Measurements from ENCODE around the gene BCKDK.
A peak's percentile ranks its signal among the peaks of the same experiment; 100 is the strongest.
"Not testable (repeated sequence)": the region's sequence is repeated elsewhere in the genome, so short reads cannot be mapped to it uniquely, and the experiment has no call there.

BCKDK gene

DNA sequence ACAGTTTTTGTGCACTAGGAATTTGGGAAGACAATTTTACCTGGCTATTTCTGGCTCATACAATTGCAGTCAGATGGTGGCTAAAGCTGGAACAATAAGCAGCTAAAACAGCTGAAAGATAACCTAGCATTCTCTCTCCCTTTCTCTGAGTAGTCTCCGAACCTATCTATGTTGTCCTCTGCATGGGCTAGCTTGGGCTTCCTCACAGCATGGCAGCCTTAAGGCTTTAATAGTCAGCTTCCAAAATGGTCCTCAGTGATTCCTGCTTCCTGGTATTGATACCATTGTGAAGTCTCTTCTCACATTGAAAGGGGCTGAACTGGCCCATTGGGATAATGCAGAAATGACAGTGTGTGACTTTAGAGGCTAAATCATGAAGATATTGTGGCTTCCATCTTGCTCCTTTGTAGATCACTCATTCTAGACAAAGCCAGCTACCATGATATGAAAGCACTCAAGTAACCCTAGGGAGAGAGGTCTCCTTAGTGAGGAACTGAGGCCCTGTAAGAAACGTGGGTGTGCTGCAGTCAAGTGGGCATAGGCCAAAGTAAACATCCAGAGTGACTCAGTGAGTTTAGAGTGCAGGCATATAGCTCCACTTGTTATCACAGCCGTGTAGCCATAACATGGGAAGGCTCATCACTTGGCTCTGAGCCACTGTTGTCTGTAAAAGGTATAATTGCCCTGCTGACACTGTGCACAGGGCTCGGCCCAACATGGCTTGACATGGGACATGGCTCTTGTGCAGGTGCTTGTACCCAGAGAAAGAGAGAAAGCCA lies 8.1 kb upstream of the BCKDK start:
- H3K4me3 ChIP-seq (ENCODE audit: low read depth, low read length): no peak overlapping the region
- H2AFZ ChIP-seq (ENCODE audit: low read length, unreplicated experiment): peak overlapping the region; percentile 63
- H3K4me1 ChIP-seq (ENCODE audit: control insufficient read depth, insufficient read depth, low read length, unreplicated experiment): peaks cover 7% of the 10 kb centered on the region
- no peaks in the 10 kb centered on the region for H3K79me2 ChIP-seq (ENCODE audit: control insufficient read depth, insufficient read depth, low read length, unreplicated experiment)
- peak overlapping the region; percentile 60 for H3K27ac ChIP-seq (ENCODE audit: low read depth, low read length)
- H3K36me3 ChIP-seq (ENCODE audit: insufficient read depth, low read length): no peaks in the 10 kb centered on the region
- no peaks in the 10 kb centered on the region for H3K27me3 ChIP-seq (ENCODE audit: insufficient read depth, low read length)

DNA sequence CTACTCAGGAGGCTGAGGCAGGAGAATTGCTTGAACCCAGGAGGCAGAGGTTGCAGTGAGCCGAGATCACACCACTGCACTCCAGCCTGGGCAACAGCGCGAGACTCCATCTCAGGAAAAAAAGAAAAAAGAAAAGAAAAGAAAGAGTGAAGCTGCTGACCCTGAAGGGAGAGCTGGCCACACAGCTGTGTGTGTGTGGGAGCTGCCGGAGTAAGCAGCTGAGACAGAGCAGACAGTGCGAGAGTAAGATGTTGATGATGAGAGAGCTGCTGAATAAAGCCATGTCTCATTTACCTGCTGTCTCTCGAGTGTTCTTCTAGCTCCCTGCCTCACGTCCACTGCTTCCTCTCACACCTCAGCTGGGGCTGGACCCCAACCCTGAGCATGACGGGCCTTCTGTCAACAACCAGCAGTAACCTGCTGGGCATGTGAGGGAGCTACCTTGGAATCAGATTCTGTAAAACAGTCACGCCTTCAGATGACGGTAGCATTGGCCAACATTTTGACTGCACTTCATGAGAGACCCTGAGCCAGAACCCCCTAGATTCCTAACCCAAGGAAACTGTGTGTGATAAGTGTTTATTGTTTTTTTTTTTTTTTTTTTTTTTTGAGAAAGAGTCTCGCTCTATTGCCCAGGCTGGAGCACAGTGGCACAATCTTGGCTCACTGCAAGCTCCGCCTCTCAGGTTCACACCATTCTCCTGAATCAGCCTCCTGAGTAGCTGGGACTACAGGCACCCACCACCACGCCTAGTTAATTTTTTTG lies 7.1 kb upstream of the BCKDK start:
- not testable (repeated sequence) for H3K36me3 ChIP-seq (ENCODE audit: insufficient read depth, low read length); H3K27ac ChIP-seq (ENCODE audit: low read depth, low read length); H3K79me2 ChIP-seq (ENCODE audit: control insufficient read depth, insufficient read depth, low read length, unreplicated experiment); H3K27me3 ChIP-seq (ENCODE audit: insufficient read depth, low read length); H2AFZ ChIP-seq (ENCODE audit: low read length, unreplicated experiment); H3K4me3 ChIP-seq (ENCODE audit: low read depth, low read length)
- peaks cover 10% of the 10 kb centered on the region for H3K4me1 ChIP-seq (ENCODE audit: control insufficient read depth, insufficient read depth, low read length, unreplicated experiment)

DNA sequence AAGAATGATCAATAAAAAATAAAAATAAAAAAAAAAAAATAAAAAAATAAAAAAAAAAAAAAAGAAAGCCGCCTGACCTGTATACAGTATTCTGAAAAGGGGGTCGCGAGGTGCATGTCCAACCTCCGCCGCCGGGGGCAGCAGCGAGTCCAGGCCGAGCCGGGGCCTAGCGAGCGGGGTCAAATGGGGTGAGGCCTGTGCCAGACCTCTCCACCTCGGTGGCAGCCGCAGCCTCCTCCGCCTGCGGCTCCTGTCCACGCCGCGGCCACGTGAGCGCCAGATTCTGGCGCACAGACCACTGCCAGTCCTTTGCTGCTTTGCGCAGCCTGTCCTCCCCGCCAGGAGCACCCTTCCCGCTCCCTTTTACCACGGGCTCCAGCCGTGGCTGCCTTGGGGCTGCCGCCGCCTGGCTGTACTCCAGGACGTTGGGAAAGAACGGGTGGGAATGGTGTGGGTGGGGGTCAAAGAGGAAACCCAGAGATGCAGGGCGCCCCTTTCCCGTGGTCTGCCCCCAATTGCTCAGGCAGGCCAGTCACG lies 2.4 kb upstream of the BCKDK start:
- H3K27ac ChIP-seq (ENCODE audit: low read depth, low read length): peak overlapping the region; percentile 24; the same call in 1 of the 2 replicates
- peaks cover 8% of the 10 kb centered on the region; the same call in 1 of the 2 replicates for H3K36me3 ChIP-seq (ENCODE audit: insufficient read depth, low read length)
- peak overlapping the region; percentile 79 for H2AFZ ChIP-seq (ENCODE audit: low read length, unreplicated experiment)
- no peaks in the 10 kb centered on the region for H3K27me3 ChIP-seq (ENCODE audit: insufficient read depth, low read length)
- 0 out of 2 replicates have a peak overlapping the region, but pooled peaks have one; percentile 5 for H3K4me3 ChIP-seq (ENCODE audit: low read depth, low read length)
- peaks cover 16% of the 10 kb centered on the region for H3K79me2 ChIP-seq (ENCODE audit: control insufficient read depth, insufficient read depth, low read length, unreplicated experiment)
- peaks cover 9% of the 10 kb centered on the region for H3K4me1 ChIP-seq (ENCODE audit: control insufficient read depth, insufficient read depth, low read length, unreplicated experiment)

DNA sequence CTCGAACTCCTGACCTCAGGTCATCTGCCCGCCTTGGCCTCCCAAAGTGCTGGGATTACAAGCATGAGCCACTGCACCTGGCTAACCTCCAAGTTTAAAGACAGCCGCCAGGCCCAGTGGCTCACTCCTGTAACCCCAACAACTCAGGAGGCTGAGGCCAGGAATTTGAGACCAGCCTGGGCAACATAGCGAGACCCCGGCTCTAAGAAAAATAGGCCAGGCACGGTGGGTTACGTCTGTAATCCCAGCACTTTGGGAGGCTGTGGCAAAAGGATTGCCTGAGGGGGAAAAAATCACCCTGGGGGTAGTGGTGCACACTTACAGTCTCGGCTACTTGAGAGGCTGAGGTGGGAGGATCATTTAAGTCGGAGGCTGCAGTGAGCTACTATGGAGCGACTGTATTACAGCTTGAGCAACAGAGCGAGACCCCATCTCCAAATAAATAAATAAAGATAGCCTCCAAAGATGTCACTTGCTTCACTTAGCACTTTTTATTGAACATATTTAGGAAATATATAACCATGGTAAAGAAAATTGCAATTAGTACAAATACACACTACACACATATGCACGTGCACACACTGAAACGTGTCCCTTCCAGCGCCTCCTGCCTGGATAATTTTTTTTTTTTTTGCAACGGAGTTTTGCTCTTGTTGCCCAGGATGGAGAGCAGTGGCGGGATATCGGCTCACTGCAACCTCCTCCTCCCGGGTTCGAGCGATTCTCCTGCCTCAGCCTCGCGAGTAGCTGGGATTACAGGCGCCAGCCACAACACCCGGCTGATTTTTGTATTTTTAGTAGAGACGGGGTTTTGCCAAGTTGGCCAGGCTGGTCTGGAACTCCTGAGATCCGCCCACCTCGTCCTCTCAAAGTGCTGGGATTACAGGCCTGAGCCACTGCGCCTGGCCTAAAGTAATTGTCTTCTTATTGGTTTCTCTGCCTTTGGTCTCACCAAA lies 1.4 kb upstream of the BCKDK start:
- Histone ChIP-seq H3K79me2 (ENCODE audit: control insufficient read depth, insufficient read depth, low read length, unreplicated experiment) (peaks cover 19% of the 10 kb centered on the region), H3K4me3 (ENCODE audit: low read depth, low read length) (no peak overlapping the region), H3K4me1 (ENCODE audit: control insufficient read depth, insufficient read depth, low read length, unreplicated experiment) (peaks cover 9% of the 10 kb centered on the region), H3K27ac (ENCODE audit: low read depth, low read length) (no peak overlapping the region), H3K27me3 (ENCODE audit: insufficient read depth, low read length) (no peaks in the 10 kb centered on the region), H2AFZ (ENCODE audit: low read length, unreplicated experiment) (no peak overlapping the region), H3K36me3 (ENCODE audit: insufficient read depth, low read length) (peaks cover 19% of the 10 kb centered on the region; the same call in 1 of the 2 replicates)

DNA sequence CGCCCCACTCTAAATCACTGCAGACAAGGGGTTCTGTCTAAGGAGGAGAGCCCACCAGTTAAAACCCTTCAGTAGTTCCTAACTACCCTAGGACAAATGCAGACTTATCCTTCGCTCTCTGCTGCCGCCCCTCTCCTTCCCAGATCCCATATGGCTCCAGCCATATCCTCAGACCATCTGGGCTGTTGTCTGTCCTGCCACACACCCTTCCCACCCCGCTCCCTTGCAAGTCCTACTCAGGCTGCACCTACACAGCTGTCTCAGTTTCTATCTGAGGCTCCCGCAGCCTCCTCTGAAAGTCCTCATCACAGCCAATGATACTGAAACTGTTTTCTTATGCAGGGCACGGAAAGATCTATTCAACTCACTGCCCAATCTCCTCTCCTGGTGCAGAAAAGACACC lies 720 bp upstream of the BCKDK start:
- Histone ChIP-seq H3K79me2 (ENCODE audit: control insufficient read depth, insufficient read depth, low read length, unreplicated experiment) (peaks cover 19% of the 10 kb centered on the region), H3K36me3 (ENCODE audit: insufficient read depth, low read length) (peaks cover 19% of the 10 kb centered on the region; the same call in 1 of the 2 replicates), H3K27ac (ENCODE audit: low read depth, low read length) (no peak overlapping the region), H3K4me1 (ENCODE audit: control insufficient read depth, insufficient read depth, low read length, unreplicated experiment) (peaks cover 9% of the 10 kb centered on the region), H2AFZ (ENCODE audit: low read length, unreplicated experiment) (no peak overlapping the region), H3K4me3 (ENCODE audit: low read depth, low read length) (peak overlapping the region; percentile 88), H3K27me3 (ENCODE audit: insufficient read depth, low read length) (no peaks in the 10 kb centered on the region)

DNA sequence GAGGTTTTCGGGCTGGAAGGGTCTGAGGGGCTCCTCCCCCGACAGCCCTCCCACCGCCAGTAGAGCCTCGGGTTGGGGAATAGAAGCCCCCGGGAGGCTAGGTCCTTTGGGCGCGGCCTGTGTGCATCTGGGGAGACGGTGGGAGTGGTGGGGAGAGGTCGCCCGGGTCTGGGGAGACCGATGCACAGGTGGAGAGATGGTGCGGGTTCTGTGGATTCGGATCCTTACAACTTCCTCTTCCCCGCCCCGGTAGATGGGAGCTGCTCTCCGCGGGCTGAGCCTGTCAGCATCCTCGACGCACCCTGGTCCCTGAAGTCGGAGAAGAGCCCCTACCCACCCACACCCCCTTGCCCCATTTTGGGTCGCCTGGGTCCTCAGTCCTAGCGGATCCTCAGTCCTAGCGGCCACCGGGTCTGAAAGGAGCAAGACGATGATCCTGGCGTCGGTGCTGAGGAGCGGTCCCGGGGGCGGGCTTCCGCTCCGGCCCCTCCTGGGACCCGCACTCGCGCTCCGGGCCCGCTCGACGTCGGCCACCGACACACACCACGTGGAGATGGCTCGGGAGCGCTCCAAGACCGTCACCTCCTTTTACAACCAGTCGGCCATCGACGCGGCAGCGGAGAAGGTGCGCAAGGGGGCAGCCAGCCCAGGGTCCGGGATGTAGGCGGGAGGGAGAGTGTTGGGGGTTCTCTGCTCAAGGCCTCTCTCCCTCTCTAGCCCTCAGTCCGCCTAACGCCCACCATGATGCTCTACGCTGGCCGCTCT lies 790 bp downstream of the BCKDK start:
- Histone ChIP-seq H3K36me3 (ENCODE audit: insufficient read depth, low read length) (peaks cover 19% of the 10 kb centered on the region; the same call in 1 of the 2 replicates), H3K79me2 (ENCODE audit: control insufficient read depth, insufficient read depth, low read length, unreplicated experiment) (peaks cover 19% of the 10 kb centered on the region), H3K27ac (ENCODE audit: low read depth, low read length) (no peak overlapping the region), H3K4me1 (ENCODE audit: control insufficient read depth, insufficient read depth, low read length, unreplicated experiment) (peaks cover 9% of the 10 kb centered on the region), H3K4me3 (ENCODE audit: low read depth, low read length) (peak overlapping the region; percentile 88), H3K27me3 (ENCODE audit: insufficient read depth, low read length) (no peaks in the 10 kb centered on the region), H2AFZ (ENCODE audit: low read length, unreplicated experiment) (peak overlapping the region; percentile 89)

DNA sequence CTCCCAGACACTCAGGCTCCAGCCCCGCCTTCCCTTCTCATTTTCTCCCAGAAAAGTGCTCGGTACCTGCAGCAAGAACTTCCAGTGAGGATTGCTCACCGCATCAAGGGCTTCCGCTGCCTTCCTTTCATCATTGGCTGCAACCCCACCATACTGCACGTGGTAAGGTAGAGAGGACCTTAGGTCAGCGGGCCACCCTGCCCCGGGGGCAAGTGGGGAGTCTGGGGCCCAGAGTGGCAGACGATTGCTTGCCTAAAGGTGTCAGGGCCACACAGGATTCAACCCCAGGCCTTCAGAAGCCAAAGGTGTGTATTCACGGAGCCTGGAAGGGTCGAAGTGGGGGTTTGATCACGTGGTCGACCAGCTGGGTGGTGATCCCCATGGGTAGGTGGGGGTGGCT lies 1.4 kb downstream of the BCKDK start:
- no peak overlapping the region for H2AFZ ChIP-seq (ENCODE audit: low read length, unreplicated experiment)
- H3K36me3 ChIP-seq (ENCODE audit: insufficient read depth, low read length): peaks cover 19% of the 10 kb centered on the region; the same call in 1 of the 2 replicates
- no peak overlapping the region for H3K27ac ChIP-seq (ENCODE audit: low read depth, low read length)
- H3K4me3 ChIP-seq (ENCODE audit: low read depth, low read length): peak overlapping the region; percentile 88
- H3K79me2 ChIP-seq (ENCODE audit: control insufficient read depth, insufficient read depth, low read length, unreplicated experiment): peaks cover 19% of the 10 kb centered on the region
- peaks cover 9% of the 10 kb centered on the region for H3K4me1 ChIP-seq (ENCODE audit: control insufficient read depth, insufficient read depth, low read length, unreplicated experiment)
- no peaks in the 10 kb centered on the region for H3K27me3 ChIP-seq (ENCODE audit: insufficient read depth, low read length)

DNA sequence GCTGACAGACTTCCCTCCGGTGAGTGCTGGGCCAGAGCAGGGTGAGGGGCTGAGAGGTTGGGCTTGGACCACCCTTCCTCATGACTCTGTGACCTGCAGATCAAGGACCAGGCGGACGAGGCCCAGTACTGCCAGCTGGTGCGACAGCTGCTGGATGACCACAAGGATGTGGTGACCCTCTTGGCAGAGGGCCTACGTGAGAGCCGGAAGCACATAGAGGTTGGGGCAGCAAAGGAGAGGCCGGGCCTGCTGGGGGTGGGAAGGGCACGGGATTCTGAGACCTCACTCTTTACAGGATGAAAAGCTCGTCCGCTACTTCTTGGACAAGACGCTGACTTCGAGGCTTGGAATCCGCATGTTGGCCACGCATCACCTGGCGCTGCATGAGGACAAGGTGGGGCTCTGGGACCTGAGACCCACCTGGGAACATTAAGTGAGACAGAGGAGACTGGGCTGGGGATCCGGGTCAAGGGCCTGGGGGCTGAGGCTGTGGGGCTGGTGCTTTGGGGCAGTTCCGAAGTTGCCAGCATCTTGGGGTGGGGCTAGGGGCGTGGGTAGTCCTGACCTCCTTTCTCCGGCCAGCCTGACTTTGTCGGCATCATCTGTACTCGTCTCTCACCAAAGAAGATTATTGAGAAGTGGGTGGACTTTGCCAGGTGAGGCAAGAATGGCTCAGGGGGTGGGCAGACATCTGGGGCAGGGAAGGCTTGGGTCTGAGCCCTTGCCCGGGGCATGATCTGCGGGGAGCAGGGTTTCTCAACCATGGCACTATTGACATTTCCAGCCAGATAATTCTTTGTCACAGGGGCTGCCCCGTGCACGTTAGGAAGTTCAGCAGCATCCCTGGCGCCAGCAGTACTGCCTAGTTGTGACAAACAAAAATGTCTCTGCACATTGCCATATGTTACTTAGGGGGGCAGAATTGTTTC lies 2.2 kb downstream of the BCKDK start:
- Histone ChIP-seq H3K79me2 (ENCODE audit: control insufficient read depth, insufficient read depth, low read length, unreplicated experiment) (peaks cover 20% of the 10 kb centered on the region), H3K27ac (ENCODE audit: low read depth, low read length) (no peak overlapping the region), H3K36me3 (ENCODE audit: insufficient read depth, low read length) (peaks cover 19% of the 10 kb centered on the region; the same call in 1 of the 2 replicates), H3K4me1 (ENCODE audit: control insufficient read depth, insufficient read depth, low read length, unreplicated experiment) (peaks cover 9% of the 10 kb centered on the region), H3K27me3 (ENCODE audit: insufficient read depth, low read length) (no peaks in the 10 kb centered on the region), H3K4me3 (ENCODE audit: low read depth, low read length) (peak overlapping the region; percentile 17; the same call in 1 of the 2 replicates), H2AFZ (ENCODE audit: low read length, unreplicated experiment) (no peak overlapping the region)

Data from ACC112 (cell line).